Measurements from ENCODE around the gene TRIP6.
"Not testable (repeated sequence)": the region's sequence is repeated elsewhere in the genome, so short reads cannot be mapped to it uniquely, and the experiment has no call there.

TRIP6 gene

DNA sequence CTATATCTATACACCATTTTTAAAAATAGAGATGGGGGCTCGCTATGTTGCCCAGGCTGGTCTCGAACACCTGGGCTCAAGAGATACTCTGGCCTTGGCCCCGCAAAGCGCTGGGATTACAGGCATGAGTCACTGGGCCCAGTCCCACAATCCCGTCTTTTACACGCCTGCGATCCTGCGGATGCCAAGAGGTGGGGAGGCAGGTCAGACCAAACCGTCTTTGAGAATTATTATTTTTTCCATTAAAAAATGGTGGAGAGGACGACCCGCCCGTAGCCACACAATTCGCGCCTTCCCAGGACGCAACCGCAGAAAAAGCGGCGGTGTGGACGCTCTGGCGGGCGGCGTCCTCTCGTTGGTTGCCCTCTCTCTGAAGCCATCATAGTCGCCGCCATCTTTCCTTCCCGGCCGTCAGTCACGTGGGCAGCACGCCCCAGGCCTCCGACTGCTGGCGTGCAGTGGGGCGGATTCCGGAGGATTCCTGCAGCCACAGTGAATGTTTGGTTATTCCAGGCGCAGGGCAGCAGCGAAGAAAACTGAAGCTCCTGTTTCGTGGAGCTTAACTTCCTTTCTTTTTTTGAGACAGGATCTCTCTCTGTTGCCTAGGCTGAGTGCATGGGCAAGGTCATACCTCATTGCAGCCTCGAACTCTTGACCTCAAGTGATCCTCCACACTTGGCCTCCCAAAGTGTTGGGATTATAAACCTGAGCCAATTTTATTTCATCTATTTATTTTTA is 29.9 kb upstream of the TRIP6 start:
- DNase-seq (ENCODE audit: low spot score), result peak; percentile 82

DNA sequence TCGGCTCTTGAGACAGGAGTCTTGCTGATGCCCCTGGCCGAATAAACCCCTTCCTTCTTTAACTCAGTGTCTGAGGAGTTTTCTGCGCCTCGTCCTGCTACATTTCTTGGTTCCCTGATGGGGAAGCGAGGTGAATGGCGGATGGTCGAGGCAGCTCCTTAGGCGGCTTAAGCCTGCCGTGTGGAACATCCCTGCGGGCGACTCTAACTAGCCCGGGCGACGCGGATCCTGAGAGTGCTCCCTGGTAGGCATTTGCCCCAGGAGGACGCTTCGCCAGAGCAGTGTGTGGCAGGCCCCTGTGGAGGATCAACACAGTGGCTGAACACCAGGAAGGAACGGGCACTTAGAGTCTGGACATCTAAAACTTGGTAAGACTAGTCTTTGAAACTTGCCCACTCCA is 27.8 kb upstream of the TRIP6 start:
- no peak for DNase-seq (ENCODE audit: low spot score)

DNA sequence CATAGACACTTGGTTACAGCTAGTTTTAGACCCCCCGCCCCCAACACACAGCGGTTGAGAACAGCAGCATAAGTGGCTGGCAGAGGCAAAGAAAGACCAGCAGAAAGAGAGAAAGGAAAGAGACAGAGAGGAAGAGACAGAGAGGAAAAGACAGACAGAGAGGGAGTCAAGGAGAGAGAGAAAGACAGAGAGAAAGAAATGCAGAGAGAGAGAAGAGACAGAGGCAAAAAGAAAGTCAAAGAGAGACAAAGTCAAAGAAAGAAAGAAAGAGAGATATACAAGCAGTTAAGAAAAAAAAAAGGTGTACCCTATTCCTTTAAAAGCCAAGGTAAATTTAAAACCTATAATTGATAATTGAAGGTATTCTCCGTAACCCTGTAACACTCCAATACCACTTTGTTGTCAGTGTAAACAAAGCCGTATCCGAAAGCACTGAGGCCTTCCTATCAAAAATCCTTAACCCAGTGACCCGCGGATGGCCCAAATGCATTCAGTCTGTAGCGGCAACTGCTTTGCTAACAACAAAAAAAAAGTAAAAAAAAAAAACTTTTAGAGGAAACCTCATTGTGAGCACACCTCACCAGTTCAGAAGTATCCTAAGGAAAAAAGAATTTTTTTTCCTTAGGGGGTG is 26.6 kb upstream of the TRIP6 start:
- no peak for DNase-seq (ENCODE audit: low spot score)

DNA sequence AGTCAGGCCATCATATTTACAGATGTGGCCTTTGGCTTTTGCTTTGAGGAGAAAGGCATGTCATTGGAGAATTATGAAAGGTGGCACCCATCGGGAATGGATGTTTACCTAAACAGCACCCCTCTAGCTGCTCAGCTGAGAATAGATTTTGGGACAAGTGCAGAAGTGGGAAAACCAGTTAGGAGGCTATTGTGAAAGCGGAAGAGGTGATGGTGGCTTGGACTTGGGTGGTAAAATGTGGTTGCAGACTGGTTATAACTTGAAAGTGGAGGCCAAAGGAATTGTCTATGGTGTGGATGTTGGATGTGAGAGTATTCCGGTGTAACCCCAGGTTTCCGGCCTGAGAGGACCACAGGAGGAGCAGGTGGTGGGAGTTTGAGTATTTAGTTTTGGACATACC is 19.8 kb upstream of the TRIP6 start:
- DNase-seq (ENCODE audit: low spot score), result no peak

DNA sequence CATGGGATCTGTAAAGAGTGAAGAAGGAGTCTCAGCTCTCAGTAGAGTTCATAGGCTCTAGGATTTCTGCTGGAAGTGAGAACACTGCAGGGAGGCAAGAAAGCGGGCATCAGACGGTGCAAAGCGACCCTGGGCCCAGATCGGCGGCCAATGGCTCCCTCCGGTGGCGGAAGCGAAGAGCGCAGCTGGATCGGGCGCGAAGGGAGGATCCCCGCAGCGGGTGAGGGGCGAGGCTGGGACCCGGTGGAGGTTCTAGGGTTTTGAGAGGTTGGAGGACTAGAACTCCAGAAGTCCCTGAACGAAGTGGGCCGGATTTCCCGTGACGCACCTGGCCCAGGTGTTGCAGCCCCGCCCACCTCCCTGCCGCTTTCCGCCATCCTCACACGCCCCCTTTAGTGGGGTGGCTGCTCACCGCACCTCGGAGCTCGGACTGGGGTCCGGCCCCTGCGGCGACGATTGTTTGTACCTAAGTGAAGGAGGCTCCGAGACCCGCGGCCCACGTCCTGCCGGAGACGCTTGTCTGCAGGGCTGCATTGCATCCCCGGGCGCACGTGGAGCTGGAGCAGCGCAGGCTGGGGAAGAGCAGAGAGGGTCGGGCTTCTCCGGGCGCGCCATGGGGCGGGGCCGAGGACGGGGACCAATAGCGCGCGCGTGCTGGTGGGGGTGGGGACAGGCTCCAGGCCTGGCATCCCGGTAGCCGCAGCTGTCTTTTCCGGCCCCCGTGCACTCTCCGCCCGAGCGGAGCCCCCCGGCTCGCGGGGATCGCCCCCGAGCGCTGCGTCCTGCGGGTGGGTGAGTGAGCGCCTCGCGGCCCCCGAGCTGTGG is 14.9 kb upstream of the TRIP6 start, which contains the start of gene SLC12A9:
TSS of gene SLC12A9 (plus strand) at position 666 of the 825 bp plus-strand sequence. CDS start 1,485 bp downstream, outside the sequence.
- peak; percentile 77 for DNase-seq (ENCODE audit: low spot score)

DNA sequence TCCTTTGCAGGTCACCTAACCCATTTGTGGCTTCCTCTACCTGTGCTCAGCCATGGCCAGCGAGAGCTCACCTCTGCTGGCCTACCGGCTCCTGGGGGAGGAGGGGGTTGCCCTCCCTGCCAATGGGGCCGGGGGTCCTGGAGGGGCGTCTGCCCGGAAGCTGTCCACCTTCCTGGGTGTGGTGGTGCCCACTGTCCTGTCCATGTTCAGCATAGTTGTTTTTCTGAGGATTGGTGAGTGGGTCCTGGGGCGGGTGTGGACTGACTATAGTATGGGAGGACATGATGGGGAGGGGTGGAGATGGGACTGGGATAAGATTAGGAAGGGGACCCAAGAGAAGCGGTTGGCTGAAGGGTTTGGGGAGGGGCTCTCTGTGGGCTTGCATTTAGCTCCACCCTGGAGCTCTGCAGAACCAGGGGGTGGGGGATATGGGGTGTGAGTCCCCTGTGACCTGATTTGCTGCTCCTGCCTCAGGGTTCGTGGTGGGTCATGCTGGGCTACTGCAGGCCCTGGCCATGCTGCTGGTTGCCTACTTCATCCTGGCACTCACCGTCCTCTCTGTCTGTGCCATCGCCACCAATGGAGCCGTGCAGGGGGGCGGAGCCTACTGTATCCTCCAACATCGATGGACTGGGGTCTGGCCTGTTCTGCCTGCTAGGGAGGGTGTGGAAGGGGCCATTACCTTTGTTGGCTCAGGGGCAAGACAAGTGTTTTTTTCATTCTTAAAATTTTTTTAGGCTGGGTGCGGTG is 12.9 kb upstream of the TRIP6 start:
- no peak for DNase-seq (ENCODE audit: low spot score)

DNA sequence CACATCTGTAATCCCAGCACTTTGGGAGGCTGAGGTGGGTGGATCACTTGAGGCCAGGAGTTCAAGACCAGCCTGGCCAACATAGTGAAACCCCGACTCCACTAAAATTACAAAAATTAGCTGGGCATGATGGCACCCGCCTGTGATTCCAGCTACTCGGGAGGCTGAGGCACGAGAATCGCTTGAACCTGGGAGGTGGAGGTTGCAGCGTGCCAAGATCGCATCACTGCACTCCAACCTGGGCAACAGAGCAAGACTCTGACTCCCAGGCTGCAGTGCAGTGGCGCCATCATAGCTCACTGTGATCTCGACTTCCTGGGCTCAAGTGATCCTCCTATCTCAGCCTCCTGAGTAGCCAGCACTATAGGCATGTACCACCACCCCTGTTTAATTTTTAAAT is 12.3 kb upstream of the TRIP6 start:
- not testable (repeated sequence) for DNase-seq (ENCODE audit: low spot score)

DNA sequence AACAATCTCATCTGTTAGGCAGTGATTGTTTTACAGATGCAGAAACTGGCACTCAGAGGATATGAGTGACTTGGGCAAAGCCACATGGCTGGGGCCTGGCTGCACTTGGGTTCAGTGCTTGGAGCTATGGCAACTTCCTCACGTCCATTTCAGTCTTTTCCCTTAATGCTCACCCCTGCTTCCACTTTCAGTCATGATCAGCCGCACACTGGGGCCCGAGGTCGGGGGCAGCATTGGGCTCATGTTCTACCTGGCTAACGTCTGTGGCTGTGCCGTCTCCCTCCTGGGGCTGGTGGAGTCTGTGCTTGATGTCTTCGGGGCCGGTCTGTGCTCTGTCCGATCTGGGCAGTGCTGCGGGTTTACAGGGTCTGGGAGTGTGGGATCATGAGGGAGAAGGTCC is 11.7 kb upstream of the TRIP6 start:
- no peak for DNase-seq (ENCODE audit: low spot score)

DNA sequence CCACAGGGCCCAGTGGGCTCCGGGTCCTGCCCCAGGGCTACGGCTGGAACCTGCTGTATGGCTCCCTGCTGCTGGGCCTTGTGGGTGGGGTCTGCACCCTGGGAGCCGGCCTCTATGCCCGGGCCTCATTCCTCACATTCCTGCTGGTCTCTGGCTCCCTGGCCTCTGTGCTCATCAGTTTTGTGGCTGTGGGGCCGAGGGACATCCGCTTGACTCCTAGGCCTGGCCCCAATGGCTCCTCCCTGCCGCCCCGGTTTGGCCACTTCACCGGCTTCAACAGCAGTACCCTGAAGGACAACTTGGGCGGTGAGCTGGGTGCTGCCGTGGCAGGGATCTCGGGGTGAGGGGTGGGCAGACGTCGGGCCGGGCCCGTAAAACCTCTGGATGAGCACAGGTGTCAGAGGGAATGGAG is 10.3 kb upstream of the TRIP6 start:
- DNase-seq (ENCODE audit: low spot score), result no peak

DNA sequence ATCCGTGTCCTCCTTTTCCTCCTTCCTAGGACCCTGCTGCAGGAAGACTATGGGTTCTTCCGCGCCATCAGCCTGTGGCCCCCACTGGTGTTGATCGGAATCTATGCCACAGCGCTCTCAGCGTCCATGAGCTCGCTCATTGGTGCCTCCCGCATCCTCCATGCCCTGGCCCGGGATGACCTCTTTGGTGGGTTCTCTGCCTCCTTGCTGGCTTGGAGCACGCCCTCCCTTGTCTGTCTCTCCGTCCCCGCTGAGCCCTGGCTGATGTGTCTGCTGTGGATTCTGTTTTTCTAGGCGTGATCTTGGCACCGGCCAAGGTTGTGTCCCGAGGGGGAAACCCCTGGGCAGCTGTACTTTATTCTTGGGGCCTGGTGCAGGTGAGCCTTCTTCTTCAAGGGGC is 7.3 kb upstream of the TRIP6 start:
- DNase-seq (ENCODE audit: low spot score), result no peak

DNA sequence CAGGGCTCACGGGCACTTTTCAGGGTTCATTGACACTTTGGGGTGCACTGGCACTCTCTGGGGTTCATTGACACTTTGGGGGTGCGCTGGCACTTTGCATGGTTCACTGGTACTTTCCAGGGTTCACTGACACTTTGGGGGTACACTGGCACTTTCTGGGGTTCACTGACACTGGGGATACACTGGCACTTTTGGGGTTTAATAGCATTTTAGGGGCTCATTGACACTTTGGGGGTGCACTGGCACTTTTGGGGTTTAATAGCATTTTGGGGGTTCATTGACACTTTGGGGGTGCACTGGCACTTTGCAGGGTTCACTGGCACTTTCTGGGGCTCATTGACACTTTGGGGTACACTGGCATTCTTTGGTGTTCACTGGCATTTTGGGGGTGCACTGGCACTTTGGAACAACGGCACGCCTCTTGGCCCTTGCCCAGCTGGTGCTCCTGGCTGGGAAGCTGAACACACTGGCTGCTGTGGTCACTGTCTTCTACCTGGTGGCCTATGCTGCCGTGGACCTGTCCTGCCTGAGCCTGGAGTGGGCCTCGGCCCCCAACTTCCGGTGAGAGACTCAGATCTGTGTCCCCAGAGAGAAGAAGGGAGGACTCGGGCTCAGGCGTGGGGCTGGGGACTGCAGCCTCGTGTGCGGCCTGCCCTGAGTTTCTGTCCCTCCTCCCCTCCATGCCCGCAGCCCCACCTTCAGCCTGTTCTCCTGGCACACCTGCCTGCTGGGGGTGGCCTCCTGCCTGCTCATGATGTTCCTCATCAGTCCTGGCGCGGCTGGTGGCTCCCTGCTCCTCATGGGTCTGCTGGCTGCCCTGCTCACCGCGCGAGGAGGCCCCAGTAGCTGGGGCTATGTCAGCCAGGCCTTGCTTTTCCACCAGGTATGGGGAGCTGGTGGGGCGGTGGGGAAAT is 6.2 kb upstream of the TRIP6 start:
- DNase-seq (ENCODE audit: low spot score), result no peak

DNA sequence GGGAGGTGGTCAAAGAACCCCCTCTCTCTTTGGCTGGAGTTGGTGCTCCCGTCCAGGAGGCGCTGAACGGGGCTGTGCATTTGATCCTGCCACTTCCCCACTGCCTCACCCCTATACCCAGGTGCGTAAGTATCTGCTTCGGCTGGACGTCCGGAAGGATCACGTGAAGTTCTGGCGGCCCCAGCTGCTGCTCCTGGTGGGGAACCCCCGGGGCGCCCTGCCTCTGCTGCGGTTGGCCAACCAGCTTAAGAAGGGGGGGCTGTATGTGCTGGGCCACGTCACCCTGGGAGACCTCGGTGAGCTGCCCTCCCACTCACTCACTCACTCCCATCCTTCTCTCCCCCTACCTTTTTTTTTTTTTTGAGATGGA is 5.6 kb upstream of the TRIP6 start:
- no peak for DNase-seq (ENCODE audit: low spot score)

DNA sequence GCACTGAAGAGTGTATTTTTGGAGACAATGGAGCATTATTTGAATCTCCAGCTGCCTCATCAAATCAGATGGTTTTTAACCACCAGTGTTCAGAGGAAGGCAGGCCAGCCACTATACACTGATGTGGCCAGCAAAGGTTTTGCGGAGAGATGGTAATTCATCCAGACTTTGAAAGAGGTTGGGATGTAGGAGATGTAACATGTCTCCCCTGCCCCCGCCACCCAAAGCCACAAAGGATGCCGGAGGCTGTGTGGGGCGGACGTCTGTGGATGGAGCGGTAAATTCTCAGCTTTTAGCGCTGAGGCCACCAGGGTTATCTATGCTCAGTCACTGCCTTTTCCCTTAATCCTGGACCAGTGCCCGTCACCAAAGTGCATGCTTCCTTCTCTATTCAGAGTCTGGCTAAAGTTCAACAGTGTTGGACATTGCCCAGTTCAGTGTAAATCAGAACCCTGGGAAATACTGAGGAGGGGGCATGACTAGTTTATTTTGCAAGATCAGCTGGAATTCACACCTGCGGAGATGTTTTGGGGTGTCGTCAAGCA is 3.7 kb upstream of the TRIP6 start:
- no peak for DNase-seq (ENCODE audit: low spot score)

DNA sequence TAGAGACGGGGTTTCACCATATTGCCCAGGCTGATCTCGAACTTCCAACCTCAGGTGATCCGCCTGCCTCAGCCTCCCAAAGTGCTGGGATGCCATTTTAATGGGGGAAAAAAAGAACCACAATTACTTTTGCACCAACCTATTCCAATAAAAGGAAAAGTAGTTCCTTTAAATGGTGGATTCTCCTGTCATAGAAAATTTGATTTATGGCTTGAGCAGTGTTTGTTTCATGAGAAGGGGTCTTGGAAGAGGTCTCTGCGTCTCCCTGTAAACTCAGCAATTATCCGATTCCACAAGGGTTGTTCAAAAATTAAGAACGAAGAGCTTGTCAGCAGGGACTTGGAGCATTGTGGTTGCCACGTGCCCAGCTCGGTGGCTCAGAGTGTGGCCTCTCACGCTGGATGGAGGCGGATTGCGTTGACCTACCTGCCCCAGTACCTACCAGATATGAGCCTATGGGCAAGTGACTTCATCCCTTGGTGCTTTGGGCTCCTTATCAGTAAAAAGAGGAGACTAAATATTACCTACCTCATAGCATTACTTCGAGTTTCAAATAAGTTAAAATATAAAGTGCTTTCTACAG is 2.8 kb upstream of the TRIP6 start:
- DNase-seq (ENCODE audit: low spot score), result no peak

DNA sequence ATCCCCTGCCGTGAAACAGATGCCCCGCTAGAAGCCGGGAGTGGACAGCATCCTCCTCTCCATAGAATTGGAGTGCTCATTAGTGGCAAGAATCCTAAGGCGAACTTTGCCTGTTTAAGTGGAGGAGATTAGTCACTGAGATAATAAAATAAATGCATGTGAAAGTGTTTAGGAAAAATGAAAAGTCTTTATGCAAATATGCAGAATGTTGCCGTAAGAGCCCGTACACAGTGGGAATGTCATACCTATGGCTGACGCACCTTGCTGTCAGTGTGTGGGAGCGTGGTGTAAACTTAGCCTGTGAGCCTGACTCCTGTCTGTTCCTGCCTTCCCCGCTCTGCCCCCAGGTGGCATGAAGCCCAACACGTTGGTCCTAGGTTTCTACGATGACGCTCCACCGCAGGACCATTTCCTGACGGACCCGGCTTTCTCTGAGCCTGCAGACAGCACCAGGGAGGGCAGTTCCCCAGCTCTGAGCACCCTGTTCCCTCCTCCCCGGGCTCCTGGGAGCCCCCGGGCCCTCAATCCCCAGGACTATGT is 1.7 kb upstream of the TRIP6 start:
- DNase-seq (ENCODE audit: low spot score), result no peak

DNA sequence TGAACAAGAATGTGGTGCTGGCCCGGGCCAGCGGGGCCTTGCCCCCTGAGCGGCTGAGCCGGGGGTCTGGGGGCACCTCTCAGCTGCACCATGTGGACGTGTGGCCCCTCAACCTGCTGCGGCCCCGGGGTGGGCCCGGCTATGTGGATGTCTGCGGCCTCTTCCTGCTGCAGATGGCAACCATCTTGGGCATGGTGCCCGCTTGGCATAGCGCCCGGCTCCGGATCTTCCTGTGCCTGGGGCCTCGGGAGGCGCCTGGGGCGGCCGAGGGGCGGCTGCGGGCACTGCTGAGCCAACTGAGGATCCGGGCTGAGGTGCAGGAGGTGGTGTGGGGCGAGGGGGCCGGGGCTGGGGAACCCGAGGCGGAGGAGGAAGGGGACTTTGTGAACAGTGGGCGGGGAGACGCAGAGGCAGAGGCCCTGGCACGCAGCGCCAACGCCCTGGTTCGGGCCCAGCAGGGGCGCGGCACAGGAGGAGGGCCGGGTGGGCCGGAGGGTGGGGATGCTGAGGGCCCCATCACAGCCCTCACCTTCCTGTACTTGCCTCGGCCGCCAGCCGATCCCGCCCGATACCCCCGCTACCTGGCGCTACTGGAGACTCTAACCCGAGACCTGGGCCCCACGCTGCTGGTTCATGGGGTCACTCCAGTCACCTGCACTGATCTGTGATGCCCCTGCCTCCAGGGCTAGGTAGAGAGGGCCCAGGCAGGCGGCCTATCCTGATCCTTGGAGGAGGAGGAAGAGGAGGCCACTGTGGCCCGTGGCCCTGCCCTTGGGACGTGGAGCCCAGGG is 1.1 kb upstream of the TRIP6 start:
- DNase-seq (ENCODE audit: low spot score), result no peak

DNA sequence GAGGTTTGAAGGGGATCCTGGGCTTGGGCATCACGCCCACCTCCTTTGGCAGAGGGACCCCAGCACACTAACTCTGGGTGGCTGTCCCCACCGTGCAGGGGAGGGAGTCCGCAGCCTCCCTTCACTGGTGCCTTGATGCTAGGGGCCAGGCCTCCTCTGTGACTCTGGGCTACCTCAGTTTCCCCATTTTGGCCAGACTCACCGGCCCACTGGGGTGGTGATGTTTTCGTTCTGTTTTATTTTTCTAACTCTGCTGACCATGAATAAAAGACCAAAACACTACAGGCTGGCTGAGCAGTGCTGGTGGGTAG is 503 bp upstream of the TRIP6 start:
- no peak for DNase-seq (ENCODE audit: low spot score)

DNA sequence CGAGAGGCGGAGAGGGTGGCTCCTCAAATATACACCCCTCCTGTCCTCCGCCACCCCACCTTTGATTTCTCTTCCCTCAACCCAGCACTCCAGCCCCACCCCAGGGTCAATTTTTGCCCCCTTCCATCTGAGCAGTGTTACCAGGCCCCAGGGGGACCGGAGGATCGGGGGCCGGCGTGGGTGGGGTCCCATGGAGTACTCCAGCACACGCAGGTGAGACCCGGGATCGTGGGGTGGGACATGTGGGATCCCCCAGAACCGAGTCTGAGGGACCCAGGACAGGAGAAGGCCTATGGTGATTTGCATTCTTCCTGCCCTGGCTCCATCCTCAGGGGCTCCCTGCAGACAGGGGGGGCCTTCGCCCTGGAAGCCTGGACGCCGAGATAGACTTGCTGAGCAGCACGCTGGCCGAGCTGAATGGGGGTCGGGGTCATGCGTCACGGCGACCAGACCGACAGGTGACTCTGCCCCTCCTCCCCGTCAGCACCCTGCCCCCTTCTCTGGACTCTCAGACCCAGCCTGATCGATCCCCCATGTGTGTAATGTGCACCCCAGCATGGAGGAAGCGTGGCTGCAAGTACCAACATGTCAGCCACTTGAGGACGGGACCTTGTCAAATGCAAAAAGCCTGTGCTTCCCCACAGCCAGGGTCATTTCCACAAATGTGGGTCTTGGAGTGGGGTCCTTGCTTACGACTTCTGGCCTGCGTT is 744 bp downstream of the TRIP6 start:
- DNase-seq (ENCODE audit: low spot score), result no peak

Data from CD4-positive, alpha-beta T cell treated with Interleukin-15 for 4 hours (primary cell).